Esophagus muscularis mucosa (tissue), 4 donors: ENCODE data around the gene STIL. TPM values are rescaled to one million over a fixed set of nuclear protein-coding genes. Genes with fewer than 3 reads are reported as not detected.
"Not testable (repeated sequence)": the region's sequence is repeated elsewhere in the genome, so short reads cannot be mapped to it uniquely, and the experiment has no call there.

ENCODE experiments used
- DNase-seq: peaks from one replicate; pipeline ENCODE4 v3.0.0-alpha.2; 2017; ENCODE audit errors: extremely low spot score
- H3K27ac ChIP-seq, 4 donors: fragments of 200-600 bp; sonication (generic); replicated peaks in 1 of 4; 1 replicate in 3 of 4; 2 replicates in 1 of 4; pipeline ENCODE4 v1.5.1; 2016 to 2019; ENCODE audit warnings: mild to moderate bottlenecking in 1 of 4
- H3K27me3 ChIP-seq, 4 donors: fragments of 200-600 bp; sonication (generic); one replicate each; pipeline versions ENCODE4 v1.5.1 to v1.6.0; 2016 to 2019
- H3K36me3 ChIP-seq, 4 donors: fragments of 200-600 bp; sonication (generic); one replicate each; pipeline ENCODE4 v1.5.1; 2016 to 2019
- H3K4me1 ChIP-seq, 4 donors: fragments of 200-600 bp; sonication (generic); one replicate each; pipeline ENCODE4 v1.5.1; 2016 to 2019
- H3K4me3 ChIP-seq, 4 donors: fragments of 200-600 bp; sonication (generic); 1 replicate in 2 of 4; 2 replicates in 2 of 4; pipeline ENCODE4 v1.5.1; 2016 to 2019; ENCODE audit warnings: mild to moderate bottlenecking in 4 of 4, moderate library complexity in 1 of 4
- H3K9me3 ChIP-seq, 4 donors: fragments of 200-600 bp; sonication (generic); 1 replicate in 3 of 4; 2 replicates in 1 of 4; pipeline ENCODE4 v1.5.1; 2016 to 2019
- CTCF ChIP-seq, 3 experiments: fragments of 200-600 bp in 2 of 3; fragments of 450-650 bp in 1 of 3; sonication (generic) in 2 of 3; IDR thresholded peaks; one replicate each; pipeline ENCODE4 v1.5.1; 2017 to 2019; ENCODE audit warnings: antibody characterized with exemption in 3 of 3, mild to moderate bottlenecking in 2 of 3, moderate library complexity in 1 of 3
- EP300 ChIP-seq: sonication (generic); formaldehyde crosslinking; IDR thresholded peaks from one replicate; pipeline ENCODE4 v1.6.1; 2017; ENCODE audit warnings: antibody characterized with exemption
- POLR2A ChIP-seq: fragments of 450-650 bp; IDR thresholded peaks from one replicate; pipeline ENCODE4 v1.6.1; 2017; ENCODE audit warnings: antibody characterized with exemption, moderate library complexity, mild to moderate bottlenecking, low read depth
- POLR2AphosphoS5 ChIP-seq, 2 donors: sonication (generic); formaldehyde crosslinking; IDR thresholded peaks; one replicate each; pipeline ENCODE4 v1.6.1; 2017; ENCODE audit warnings: antibody characterized with exemption in 2 of 2
- WGBS: methylation state at CpG from one replicate; pipeline ENCODE4 v1.1.5; 2018; 5-methylcytosine and 5-hydroxymethylcytosine counted together
- intact Hi-C: fragments of 100-400 bp; cut with DNase I; formaldehyde crosslinking; loops from one replicate; pipeline ENCODE4 v1.15.1; 2023
- total RNA-seq, 4 donors: library from RNA; depleted of rRNA; stranded (reverse); fragments of >200 nt; gene quantifications; one replicate each; pipeline versions ENCODE4 v1.1.0 to v1.2.1, GENCODE V29; 2016

The STIL gene
- total RNA-seq, 4 donors from 2014 or later, result 0.06 to 2.5 (median 0.78) TPM

DNA sequence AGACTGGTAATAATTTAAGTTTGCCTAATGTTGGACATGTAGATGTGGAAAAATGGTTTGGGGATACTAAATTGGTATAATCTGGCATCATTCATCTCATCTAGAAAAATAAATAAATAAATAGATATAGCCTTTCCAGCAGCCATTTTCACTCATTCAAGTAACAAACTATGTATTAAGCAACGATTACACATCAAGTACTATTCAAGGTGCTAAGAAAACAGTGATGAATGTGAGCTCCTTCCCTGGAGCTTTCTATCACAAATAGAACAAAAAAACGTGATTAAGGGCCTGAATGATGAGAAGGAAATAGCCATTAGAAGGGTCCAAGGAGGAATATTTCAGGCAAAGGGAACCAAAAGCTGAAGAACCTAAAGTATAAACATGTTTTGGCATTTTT, 37.1 kb downstream of the STIL start:
- WGBS, result 85% methylated on average over 2 of the region's 2 CpGs

GRCh38 chr1:47275811-47276210, 38.1 kb downstream of the STIL start:
- H3K4me3 ChIP-seq, DNase-seq, intact Hi-C loops, H3K4me1 ChIP-seq, H3K36me3 ChIP-seq, H3K27ac ChIP-seq, H3K9me3 ChIP-seq, H3K27me3 ChIP-seq: not testable (repeated sequence)
- WGBS, result 96% methylated on average over 7 of the region's 7 CpGs

More for the DNA sequence above, 37.1 kb downstream of the STIL start:
- Histone ChIP-seq H3K4me3 (no peak overlapping the region), H3K36me3 (peaks cover 0 to 7% (median 0%) of the 10 kb centered on the region in 4 donors), H3K27me3 (no peaks in the 10 kb centered on the region), H3K27ac (no peak overlapping the region), H3K9me3 (no peaks in the 10 kb centered on the region), H3K4me1 (no peaks in the 10 kb centered on the region)
- TF ChIP-seq EP300 (no peak), POLR2A (no peak), CTCF (IDR thresholded peaks at IDR 0.05) (no peak), POLR2AphosphoS5 (IDR thresholded peaks at IDR 0.05) (no peak)
- no peak for DNase-seq
- intact Hi-C loops, result no loop called here

DNA sequence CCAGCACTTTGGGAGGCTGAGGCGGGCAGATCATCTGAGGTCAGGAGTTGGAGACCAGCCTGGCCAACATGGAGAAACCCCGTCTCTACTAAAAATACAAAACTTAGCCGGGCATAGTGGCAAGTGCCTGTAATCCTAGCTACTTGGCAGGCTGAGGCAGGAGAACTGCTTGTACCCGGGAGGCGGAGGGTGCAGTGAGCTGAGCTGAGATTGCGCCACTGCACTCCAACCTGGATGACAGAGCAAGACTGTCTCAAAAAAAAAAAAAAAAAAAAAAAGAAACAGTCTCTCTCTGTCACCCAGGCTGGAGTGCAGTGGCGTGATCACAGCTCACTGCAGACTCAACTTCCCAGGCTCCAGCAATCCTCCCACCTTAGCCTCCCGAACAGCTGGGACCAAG, 48.4 kb downstream of the STIL start:
- H3K36me3 ChIP-seq, H3K4me3 ChIP-seq, H3K27ac ChIP-seq, intact Hi-C loops, H3K9me3 ChIP-seq, H3K4me1 ChIP-seq, H3K27me3 ChIP-seq, DNase-seq: not testable (repeated sequence)
- WGBS, result 97% methylated on average over 8 of the region's 8 CpGs

DNA sequence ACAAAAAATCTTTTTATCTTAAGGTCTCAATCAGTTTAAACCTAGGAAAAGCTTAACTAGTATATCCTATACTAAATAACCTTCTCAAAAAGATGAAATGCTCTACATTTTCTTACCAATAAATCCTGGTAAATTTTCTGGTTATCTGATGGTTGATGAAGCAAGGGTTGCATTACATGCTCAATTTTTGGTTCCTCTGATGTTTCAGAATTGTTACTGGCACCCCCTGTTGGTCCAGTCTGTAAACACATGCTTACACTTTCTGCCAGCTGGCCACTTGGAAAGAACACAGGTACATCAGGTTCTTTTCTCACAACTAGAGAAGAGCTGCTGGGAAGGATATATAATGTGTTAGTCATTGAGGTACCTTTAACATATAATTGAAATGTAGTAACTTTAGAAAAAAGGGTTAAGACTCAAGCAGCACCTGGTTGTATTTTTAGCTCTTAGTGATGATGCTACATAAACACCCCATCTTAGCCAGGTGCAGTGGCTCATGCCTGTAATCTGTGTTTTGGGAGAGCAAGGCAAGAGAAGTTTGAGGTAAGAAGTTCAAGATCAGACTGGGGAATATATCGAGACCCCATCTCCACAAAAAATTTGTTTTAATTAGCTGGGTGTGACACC, 51.0 kb downstream of the STIL start:
- H3K36me3 ChIP-seq, result no peaks in the 10 kb centered on the region
- H3K4me1 ChIP-seq, result no peaks in the 10 kb centered on the region
- H3K9me3 ChIP-seq, result no peaks in the 10 kb centered on the region
- H3K27ac ChIP-seq, result no peak overlapping the region
- TF ChIP-seq CTCF (IDR thresholded peaks at IDR 0.05) (peak; percentile 35 to 52 (median 47)), EP300 (no peak)
- H3K4me3 ChIP-seq, result no peak overlapping the region
- intact Hi-C loops, result loop anchor here (5.0 kb wide), 1 partner anchor 71 kb away; the partner anchor contains the start of gene PDZK1IP1
- no peaks in the 10 kb centered on the region for H3K27me3 ChIP-seq
- WGBS, result 100% methylated on average over 1 of the region's 1 CpG
- no peak for DNase-seq

DNA sequence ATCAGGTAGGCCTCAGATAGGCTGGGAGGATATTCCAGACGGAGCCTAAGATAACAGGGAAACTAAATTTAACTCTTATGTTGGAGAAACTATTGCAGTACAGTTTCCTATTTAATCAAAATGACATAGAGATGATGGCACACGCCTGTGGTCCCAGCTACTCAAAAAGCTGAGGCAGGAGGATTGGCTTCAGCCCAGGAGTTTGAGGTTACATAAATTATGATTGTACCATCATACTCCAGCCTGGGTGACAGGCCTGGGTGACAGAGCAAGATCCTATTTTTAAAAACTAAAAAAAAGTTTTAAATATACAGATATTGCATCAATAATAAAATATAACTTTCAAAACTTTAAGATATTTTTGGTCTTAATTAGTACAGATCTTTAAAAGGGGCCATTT, 56.7 kb downstream of the STIL start:
- WGBS, result 63% methylated on average over 2 of the region's 2 CpGs
- no peak for DNase-seq
- H3K4me1 ChIP-seq, result no peaks in the 10 kb centered on the region
- H3K27me3 ChIP-seq, result no peaks in the 10 kb centered on the region
- no peaks in the 10 kb centered on the region for H3K36me3 ChIP-seq
- H3K9me3 ChIP-seq, result no peaks in the 10 kb centered on the region
- intact Hi-C loops, result no loop called here
- H3K4me3 ChIP-seq, result no peak overlapping the region
- H3K27ac ChIP-seq, result no peak overlapping the region
- TF ChIP-seq POLR2AphosphoS5 (IDR thresholded peaks at IDR 0.05) (no peak), POLR2A (no peak), CTCF (IDR thresholded peaks at IDR 0.05) (no peak), EP300 (no peak)

- Histone ChIP-seq H3K27ac (no peak overlapping the region), H3K36me3 (no peaks in the 10 kb centered on the region), H3K27me3 (no peaks in the 10 kb centered on the region), H3K4me1 (no peaks in the 10 kb centered on the region), H3K9me3 (no peaks in the 10 kb centered on the region), H3K4me3 (no peak overlapping the region)
- no peak for DNase-seq
- WGBS, result 99% methylated on average over 5 of the region's 5 CpGs
- no peak for TF ChIP-seq EP300
- no peak for TF ChIP-seq CTCF (IDR thresholded peaks at IDR 0.05)
- TF ChIP-seq POLR2A, result no peak
- no peak for TF ChIP-seq POLR2AphosphoS5 (IDR thresholded peaks at IDR 0.05)
- intact Hi-C loops, result no loop called here
Measured at GRCh38 chr1:47252795-47253194, 61.2 kb downstream of the STIL start.
